Right lobe of liver (tissue), 4 donors: ENCODE results near the gene ZNF319.

ENCODE experiments used
- POLR2A ChIP-seq: fragments of 450-650 bp; IDR thresholded peaks from one replicate; pipeline ENCODE4 v1.6.1; 2017; ENCODE audit warnings: antibody characterized with exemption, mild to moderate bottlenecking
- TF ChIP-seq, protein P1 (sequence below), 4 donors: fragments of 200-600 bp in 3 of 4; fragments of 450-650 bp in 1 of 4; IDR thresholded peaks; one replicate each; pipeline versions ENCODE4 v1.5.1 to v1.8.0; 2016 to 2022; ENCODE audit warnings: antibody characterized with exemption in 4 of 4, mild to moderate bottlenecking in 2 of 4
- donor health status: DM: no; HTN: no; CAD: no.
- donor health status: DM: no; HTN: no; CAD: no.
- donor health status: DM: no; HTN: yes; CAD: no.

DNA sequence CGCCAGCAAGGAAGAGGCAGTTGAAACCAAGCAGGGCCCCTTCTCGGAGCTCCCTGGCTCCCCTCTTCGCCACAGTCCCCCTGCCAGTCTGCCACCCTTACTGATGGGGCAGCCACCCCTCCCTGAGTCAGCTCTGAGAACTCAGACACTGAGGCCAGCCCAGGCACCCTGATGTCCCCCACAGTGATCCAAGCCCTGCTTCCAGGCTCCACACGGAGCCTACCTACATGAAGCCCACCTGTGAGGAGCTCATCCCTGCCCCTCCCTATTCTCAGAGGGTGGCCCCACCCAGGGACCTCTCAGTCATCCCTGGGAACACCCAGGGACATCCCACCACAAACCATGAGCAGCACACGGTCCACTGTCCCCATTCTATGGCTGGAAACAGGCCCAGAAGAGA is 38.4 kb downstream of the ZNF319 start:
- TF ChIP-seq, protein P1, sequence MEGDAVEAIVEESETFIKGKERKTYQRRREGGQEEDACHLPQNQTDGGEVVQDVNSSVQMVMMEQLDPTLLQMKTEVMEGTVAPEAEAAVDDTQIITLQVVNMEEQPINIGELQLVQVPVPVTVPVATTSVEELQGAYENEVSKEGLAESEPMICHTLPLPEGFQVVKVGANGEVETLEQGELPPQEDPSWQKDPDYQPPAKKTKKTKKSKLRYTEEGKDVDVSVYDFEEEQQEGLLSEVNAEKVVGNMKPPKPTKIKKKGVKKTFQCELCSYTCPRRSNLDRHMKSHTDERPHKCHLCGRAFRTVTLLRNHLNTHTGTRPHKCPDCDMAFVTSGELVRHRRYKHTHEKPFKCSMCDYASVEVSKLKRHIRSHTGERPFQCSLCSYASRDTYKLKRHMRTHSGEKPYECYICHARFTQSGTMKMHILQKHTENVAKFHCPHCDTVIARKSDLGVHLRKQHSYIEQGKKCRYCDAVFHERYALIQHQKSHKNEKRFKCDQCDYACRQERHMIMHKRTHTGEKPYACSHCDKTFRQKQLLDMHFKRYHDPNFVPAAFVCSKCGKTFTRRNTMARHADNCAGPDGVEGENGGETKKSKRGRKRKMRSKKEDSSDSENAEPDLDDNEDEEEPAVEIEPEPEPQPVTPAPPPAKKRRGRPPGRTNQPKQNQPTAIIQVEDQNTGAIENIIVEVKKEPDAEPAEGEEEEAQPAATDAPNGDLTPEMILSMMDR (IDR thresholded peaks at IDR 0.05) = no peak
- no peak for TF ChIP-seq POLR2A
